ENCODE measurements around the gene PEX3. TPM values are rescaled to one million over a fixed set of nuclear protein-coding genes. Genes with fewer than 3 reads are reported as not detected.
"Not testable (repeated sequence)": the region's sequence is repeated elsewhere in the genome, so short reads cannot be mapped to it uniquely, and the experiment has no call there.

The PEX3 gene
- total RNA-seq, 2 donors from 2014 or later: 8.4 to 14.9 TPM

DNA sequence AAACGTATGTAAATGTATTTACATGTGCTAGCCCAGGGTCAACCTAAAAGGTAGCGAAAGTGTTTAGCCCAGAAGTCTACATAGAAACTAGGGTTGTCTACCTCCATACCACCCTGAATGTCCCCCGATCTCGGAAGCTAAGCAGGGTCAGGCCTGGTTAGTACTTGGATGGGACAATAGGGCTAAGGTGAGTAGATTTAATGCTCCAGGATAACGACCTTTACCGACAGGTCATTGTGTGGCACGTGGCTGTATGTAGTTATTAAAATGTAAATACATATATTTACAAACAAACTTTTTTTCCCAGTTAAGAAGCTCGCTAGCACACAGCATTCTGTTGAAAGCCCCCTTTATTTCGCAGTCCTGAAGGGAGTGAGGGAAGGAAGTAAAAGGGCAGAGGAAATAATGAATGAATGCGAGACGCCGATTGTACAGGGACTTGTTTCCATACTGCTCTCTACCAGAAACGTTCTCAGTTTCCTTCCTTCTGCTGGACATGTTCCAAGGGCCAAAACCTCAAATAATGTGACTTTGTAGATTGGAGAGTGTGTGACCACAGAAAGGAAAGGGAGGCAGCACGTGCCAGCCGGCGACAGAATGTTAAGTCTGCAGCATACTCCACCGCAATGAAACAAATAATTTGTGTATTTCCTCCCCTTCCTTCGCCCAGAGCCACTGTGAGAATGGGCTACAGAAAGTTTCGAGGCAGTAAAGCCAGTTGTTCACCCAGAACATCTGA, 722 bp upstream of the PEX3 start:
- Histone ChIP-seq H3K4me1 (peaks cover 0 to 21% of the 10 kb centered on the region in 2 donors), H3K36me3 (no peaks in the 10 kb centered on the region), H3K27ac (peak overlapping the region; percentile 62 to 82), H3K27me3 (no peaks in the 10 kb centered on the region), H3K9me3 (no peaks in the 10 kb centered on the region), H3K4me3 (peak overlapping the region; percentile 70 to 78)
- TF ChIP-seq, protein P1, sequence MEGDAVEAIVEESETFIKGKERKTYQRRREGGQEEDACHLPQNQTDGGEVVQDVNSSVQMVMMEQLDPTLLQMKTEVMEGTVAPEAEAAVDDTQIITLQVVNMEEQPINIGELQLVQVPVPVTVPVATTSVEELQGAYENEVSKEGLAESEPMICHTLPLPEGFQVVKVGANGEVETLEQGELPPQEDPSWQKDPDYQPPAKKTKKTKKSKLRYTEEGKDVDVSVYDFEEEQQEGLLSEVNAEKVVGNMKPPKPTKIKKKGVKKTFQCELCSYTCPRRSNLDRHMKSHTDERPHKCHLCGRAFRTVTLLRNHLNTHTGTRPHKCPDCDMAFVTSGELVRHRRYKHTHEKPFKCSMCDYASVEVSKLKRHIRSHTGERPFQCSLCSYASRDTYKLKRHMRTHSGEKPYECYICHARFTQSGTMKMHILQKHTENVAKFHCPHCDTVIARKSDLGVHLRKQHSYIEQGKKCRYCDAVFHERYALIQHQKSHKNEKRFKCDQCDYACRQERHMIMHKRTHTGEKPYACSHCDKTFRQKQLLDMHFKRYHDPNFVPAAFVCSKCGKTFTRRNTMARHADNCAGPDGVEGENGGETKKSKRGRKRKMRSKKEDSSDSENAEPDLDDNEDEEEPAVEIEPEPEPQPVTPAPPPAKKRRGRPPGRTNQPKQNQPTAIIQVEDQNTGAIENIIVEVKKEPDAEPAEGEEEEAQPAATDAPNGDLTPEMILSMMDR (IDR thresholded peaks at IDR 0.05): no peak
- DNase-seq (ENCODE audit: low spot score): no peak

DNA sequence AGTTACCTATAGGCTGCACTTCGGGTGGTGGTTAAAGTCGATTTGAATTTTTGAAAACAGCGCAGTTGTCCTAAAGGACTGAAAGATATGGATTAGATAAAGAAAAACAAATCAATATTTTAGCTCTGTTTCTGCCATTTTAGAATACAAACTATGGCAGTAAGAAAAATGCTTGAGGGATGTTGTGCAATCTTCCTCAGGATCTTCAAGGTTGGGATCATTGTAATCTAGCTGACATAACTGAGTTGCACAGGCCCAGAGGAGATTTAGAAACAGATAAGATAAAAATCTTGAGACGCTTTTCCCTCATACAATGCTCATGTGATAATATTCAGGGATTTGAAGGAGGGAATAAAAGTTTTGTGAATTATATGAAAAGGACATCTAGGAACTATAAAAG, 926 bp downstream of the PEX3 start:
- TF ChIP-seq, protein P1 (IDR thresholded peaks at IDR 0.05): no peak
- H3K36me3 ChIP-seq: no peaks in the 10 kb centered on the region
- DNase-seq (ENCODE audit: low spot score): no peak
- peak overlapping the region in 1 of 2 donors; percentile 82 for H3K27ac ChIP-seq
- H3K4me3 ChIP-seq: peak overlapping the region; percentile 70 to 78
- peaks cover 0 to 21% of the 10 kb centered on the region in 2 donors for H3K4me1 ChIP-seq
- H3K27me3 ChIP-seq: no peaks in the 10 kb centered on the region
- H3K9me3 ChIP-seq: no peaks in the 10 kb centered on the region

DNA sequence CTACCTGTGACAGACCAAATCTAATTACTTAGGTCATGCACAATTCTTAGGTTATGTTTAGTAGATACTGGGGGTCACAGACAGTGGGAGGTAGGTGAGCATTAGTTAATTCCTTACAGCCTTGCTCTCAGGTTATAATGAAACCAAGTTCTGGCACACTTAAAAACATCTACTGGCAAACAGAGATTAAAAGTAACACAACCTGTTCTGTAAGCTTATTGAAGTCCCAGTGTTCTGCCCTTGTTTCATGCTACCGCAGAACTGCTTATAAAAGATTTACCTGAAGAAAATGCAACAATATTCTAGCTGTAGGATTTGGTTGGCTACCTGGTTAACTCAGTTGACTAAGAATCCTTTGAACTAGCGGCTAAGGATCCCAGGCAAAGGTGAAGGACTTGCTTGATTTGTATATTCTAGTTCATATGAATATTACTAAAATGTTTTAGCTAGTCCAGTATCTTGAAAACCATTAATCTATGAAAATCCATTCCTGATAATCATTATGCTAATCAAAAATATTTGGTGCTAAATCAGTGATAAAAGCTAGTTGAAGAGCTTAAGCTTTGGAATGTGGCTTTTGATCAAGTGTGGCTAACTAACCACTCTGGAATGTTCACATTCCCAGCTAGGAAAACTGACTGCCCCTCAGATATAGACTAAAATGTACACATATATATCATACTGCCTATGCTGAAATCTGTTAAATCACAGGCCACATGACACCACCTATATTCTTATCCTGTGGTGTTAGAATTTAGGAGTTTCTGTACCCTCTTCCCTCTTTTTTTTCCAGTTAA, 7.2 kb downstream of the PEX3 start:
- Histone ChIP-seq H3K27me3 (no peaks in the 10 kb centered on the region), H3K9me3 (no peaks in the 10 kb centered on the region), H3K27ac (no peak overlapping the region), H3K36me3 (peaks cover 16% of the 10 kb centered on the region), H3K4me3 (no peak overlapping the region), H3K4me1 (no peaks in the 10 kb centered on the region)
- TF ChIP-seq, protein P1 (IDR thresholded peaks at IDR 0.05): no peak
- no peak for DNase-seq (ENCODE audit: low spot score)

DNA sequence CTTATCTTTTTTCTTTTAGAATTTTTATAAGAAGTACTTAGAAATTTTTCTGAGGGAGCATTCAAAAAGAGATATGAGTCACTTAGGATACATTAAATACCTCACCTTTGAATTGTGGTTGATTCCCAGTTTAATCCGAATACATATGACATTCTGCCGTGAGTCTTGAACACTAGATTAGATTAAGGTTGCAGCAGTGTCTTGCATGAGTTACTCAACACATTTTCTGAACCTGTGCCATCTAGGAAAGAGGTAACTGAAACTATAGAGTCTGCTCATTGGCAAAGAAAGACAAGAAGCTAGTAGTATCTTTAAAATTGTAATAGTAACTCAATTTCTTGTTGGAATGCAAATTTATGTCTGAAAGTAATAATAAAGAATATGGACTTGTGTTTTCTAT, 14.9 kb downstream of the PEX3 start:
- H3K4me1 ChIP-seq: no peaks in the 10 kb centered on the region
- no peak overlapping the region for H3K27ac ChIP-seq
- DNase-seq (ENCODE audit: low spot score): no peak
- H3K4me3 ChIP-seq: no peak overlapping the region
- no peaks in the 10 kb centered on the region for H3K9me3 ChIP-seq
- H3K36me3 ChIP-seq: peaks cover 23% of the 10 kb centered on the region
- TF ChIP-seq, protein P1 (IDR thresholded peaks at IDR 0.05): no peak
- no peaks in the 10 kb centered on the region for H3K27me3 ChIP-seq

DNA sequence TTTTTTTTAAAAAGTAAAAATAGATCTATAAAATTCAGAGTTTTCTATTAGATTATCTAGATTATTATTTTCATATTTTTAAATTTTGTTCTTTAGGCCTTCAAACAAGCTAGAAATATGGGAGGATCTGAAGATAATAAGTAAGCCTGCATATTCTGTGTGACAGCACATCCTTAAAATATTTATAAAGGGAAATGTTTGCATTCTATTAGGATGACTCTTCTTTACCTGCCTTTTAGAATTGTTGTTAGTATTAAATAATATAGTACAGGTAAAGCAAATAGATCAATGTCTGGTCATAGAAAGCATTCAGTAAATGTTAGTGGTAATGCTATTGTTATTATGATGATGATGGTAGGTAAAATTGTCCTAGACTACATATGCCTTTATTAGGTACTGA, 17.4 kb downstream of the PEX3 start:
- TF ChIP-seq, protein P1 (IDR thresholded peaks at IDR 0.05): no peak
- DNase-seq (ENCODE audit: low spot score): no peak

DNA sequence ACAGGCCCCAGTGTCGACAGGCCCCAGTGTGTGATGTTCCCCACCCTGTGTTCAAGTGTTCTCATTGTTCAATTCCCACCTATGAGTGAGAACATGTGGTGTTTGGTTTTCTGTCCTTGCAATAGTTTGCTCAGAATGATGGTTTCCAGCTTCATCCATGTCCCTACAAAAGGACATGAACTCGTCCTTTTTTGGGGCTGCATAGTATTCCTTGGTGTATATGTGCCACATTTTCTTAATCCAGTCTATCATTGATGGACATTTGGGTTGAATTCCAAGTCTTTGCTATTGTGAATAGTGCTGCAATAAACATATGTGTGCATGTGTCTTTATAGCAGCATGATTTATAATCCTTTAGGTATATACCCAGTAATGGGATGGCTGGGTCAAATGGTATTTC, 18.2 kb downstream of the PEX3 start:
- H3K27me3 ChIP-seq; H3K4me1 ChIP-seq; H3K4me3 ChIP-seq; H3K27ac ChIP-seq; H3K9me3 ChIP-seq; DNase-seq (ENCODE audit: low spot score): not testable (repeated sequence)
- H3K36me3 ChIP-seq: peaks cover 21% of the 10 kb centered on the region

More for the DNA sequence above, 17.4 kb downstream of the PEX3 start:
- H3K27ac ChIP-seq: no peak overlapping the region
- no peaks in the 10 kb centered on the region for H3K27me3 ChIP-seq
- no peaks in the 10 kb centered on the region for H3K4me1 ChIP-seq
- H3K36me3 ChIP-seq: peaks cover 23% of the 10 kb centered on the region
- H3K9me3 ChIP-seq: no peaks in the 10 kb centered on the region
- no peak overlapping the region for H3K4me3 ChIP-seq

Measured in right atrium auricular region (tissue), 2 donors.